ENCODE data around the gene FOXL3. TPM values are rescaled to one million over a fixed set of nuclear protein-coding genes. Genes with fewer than 3 reads are reported as not detected.

The FOXL3 gene
- total and polyA plus RNA-seq, 2 experiments from 2014 or later, result not detected

- TF ChIP-seq ZNF462 (CRISPR knock-in tag; IDR thresholded peaks at IDR 0.05) (no peak), POLR2AphosphoS5 (IDR thresholded peaks at IDR 0.05; ENCODE audit: low read depth) (no peak), EZH2 (IDR thresholded peaks at IDR 0.05; ENCODE audit: low read depth, unreplicated experiment) (no peak), ZNF114 (CRISPR knock-in tag; IDR thresholded peaks at IDR 0.05) (no peak), EZH2phosphoT487 (IDR thresholded peaks at IDR 0.05; ENCODE audit: unreplicated experiment) (no peak), STAT1 (IDR thresholded peaks at IDR 0.05; ENCODE audit: unreplicated experiment) (no peak)
Observed at GRCh38 chr7:327991-328702, 38.2 kb downstream of the FOXL3 start (continued).

- DNase-seq (ENCODE audit: low spot score), result no peak
- TF ChIP-seq ZNF331 (CRISPR knock-in tag; IDR thresholded peaks at IDR 0.05; ENCODE audit: low read depth) (no peak), REST (IDR thresholded peaks at IDR 0.05; ENCODE audit: unreplicated experiment) (no peak), ZNF114 (CRISPR knock-in tag; IDR thresholded peaks at IDR 0.05) (no peak), CREB1 (CRISPR knock-in tag; IDR thresholded peaks at IDR 0.05; ENCODE audit: low read depth) (no peak), JUNB (IDR thresholded peaks at IDR 0.05; ENCODE audit: unreplicated experiment) (no peak), POLR2AphosphoS5 (IDR thresholded peaks at IDR 0.05; ENCODE audit: low read depth) (no peak), STAT1 (IDR thresholded peaks at IDR 0.05; ENCODE audit: unreplicated experiment) (no peak), EZH2phosphoT487 (IDR thresholded peaks at IDR 0.05; ENCODE audit: unreplicated experiment) (no peak)
- no peak for ATAC-seq
- no peak overlapping the region for H2AFZ ChIP-seq
- H3K27ac ChIP-seq (ENCODE audit: low read depth), result no peak overlapping the region
- no peaks in the 10 kb centered on the region for H3K4me1 Mint-ChIP-seq
- no peaks in the 10 kb centered on the region for H3K79me2 ChIP-seq (replicated peaks; ENCODE audit: insufficient read depth)
- no peak overlapping the region for H3K4me2 ChIP-seq
- H3K36me3 Mint-ChIP-seq (ENCODE audit: low read depth), result peaks cover 5% of the 10 kb centered on the region
- no peaks in the 10 kb centered on the region for H4K20me1 ChIP-seq (replicated peaks; ENCODE audit: insufficient read depth)
- no peaks in the 10 kb centered on the region for H3K27me3 ChIP-seq (ENCODE audit: insufficient read depth)
- H3K9me2 ChIP-seq (ENCODE audit: insufficient read depth), result no peaks in the 10 kb centered on the region
- no peak overlapping the region for H3K4me3 Mint-ChIP-seq
- H3K4me1 ChIP-seq (ENCODE audit: insufficient read depth), result no peaks in the 10 kb centered on the region
- no peak overlapping the region for H3K4me3 ChIP-seq
- peaks cover 11% of the 10 kb centered on the region for H3K9me3 Mint-ChIP-seq
- no peaks in the 10 kb centered on the region for H3K36me3 ChIP-seq (ENCODE audit: insufficient read depth)
- peaks cover 12% of the 10 kb centered on the region for H3F3A ChIP-seq (replicated peaks; ENCODE audit: low read depth)
- H3K27ac Mint-ChIP-seq, result no peak overlapping the region
- peaks cover 14% of the 10 kb centered on the region for H3K27me3 Mint-ChIP-seq (ENCODE audit: insufficient read depth, low read depth, poor library complexity)
Observed at GRCh38 chr7:329691-330281, 39.8 kb downstream of the FOXL3 start.

Measured in GM23338 (cell line).